ENCODE measurements around the gene TTL. TPM values are rescaled to one million over a fixed set of nuclear protein-coding genes. Genes with fewer than 3 reads are reported as not detected.

The TTL gene
- total and polyA plus RNA-seq, 2 of the 13 experiments (the other 11 are each of a cell fraction or from before 2014, with no cell fraction given), result 19.0 to 59.8 TPM

GRCh38 chr2:112481528-112482233 is at the start of gene TTL (continued):
- peak; percentile 57 for TF ChIP-seq ZNF18 (CRISPR knock-in tag; IDR thresholded peaks at IDR 0.05; ENCODE audit: insufficient replicate concordance)
- peak; percentile 46; the same call in 1 of the 2 replicates for TF ChIP-seq GABPB1 (CRISPR knock-in tag; IDR thresholded peaks at IDR 0.05)
- TF ChIP-seq ZFX (CRISPR knock-in tag; IDR thresholded peaks at IDR 0.05; ENCODE audit: low read depth), result no peak; the same call in 1 of the 2 replicates
- TF ChIP-seq POLR2AphosphoS5 (IDR thresholded peaks at IDR 0.05; ENCODE audit: low read depth, low read length), result peak; percentile 23; the same call in 1 of the 2 replicates
- TF ChIP-seq ZKSCAN8 (CRISPR knock-in tag; IDR thresholded peaks at IDR 0.05; ENCODE audit: borderline replicate concordance), result 0 out of 2 replicates have a peak, but pooled peaks have one; percentile 20
- TF ChIP-seq MTA1 (CRISPR knock-in tag; IDR thresholded peaks at IDR 0.05; ENCODE audit: borderline replicate concordance), result peak; percentile 51; the same call in 1 of the 2 replicates
- TF ChIP-seq, protein P1, sequence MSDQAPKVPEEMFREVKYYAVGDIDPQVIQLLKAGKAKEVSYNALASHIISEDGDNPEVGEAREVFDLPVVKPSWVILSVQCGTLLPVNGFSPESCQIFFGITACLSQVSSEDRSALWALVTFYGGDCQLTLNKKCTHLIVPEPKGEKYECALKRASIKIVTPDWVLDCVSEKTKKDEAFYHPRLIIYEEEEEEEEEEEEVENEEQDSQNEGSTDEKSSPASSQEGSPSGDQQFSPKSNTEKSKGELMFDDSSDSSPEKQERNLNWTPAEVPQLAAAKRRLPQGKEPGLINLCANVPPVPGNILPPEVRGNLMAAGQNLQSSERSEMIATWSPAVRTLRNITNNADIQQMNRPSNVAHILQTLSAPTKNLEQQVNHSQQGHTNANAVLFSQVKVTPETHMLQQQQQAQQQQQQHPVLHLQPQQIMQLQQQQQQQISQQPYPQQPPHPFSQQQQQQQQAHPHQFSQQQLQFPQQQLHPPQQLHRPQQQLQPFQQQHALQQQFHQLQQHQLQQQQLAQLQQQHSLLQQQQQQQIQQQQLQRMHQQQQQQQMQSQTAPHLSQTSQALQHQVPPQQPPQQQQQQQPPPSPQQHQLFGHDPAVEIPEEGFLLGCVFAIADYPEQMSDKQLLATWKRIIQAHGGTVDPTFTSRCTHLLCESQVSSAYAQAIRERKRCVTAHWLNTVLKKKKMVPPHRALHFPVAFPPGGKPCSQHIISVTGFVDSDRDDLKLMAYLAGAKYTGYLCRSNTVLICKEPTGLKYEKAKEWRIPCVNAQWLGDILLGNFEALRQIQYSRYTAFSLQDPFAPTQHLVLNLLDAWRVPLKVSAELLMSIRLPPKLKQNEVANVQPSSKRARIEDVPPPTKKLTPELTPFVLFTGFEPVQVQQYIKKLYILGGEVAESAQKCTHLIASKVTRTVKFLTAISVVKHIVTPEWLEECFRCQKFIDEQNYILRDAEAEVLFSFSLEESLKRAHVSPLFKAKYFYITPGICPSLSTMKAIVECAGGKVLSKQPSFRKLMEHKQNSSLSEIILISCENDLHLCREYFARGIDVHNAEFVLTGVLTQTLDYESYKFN (CRISPR knock-in tag; conservative IDR thresholded peaks at IDR 0.05), result 0 out of 2 replicates have a peak, but pooled peaks have one; percentile 13
